Measurements from ENCODE around the gene OR2F2.
A peak's percentile ranks its signal among the peaks of the same experiment; 100 is the strongest.

OR2F2 gene

DNA sequence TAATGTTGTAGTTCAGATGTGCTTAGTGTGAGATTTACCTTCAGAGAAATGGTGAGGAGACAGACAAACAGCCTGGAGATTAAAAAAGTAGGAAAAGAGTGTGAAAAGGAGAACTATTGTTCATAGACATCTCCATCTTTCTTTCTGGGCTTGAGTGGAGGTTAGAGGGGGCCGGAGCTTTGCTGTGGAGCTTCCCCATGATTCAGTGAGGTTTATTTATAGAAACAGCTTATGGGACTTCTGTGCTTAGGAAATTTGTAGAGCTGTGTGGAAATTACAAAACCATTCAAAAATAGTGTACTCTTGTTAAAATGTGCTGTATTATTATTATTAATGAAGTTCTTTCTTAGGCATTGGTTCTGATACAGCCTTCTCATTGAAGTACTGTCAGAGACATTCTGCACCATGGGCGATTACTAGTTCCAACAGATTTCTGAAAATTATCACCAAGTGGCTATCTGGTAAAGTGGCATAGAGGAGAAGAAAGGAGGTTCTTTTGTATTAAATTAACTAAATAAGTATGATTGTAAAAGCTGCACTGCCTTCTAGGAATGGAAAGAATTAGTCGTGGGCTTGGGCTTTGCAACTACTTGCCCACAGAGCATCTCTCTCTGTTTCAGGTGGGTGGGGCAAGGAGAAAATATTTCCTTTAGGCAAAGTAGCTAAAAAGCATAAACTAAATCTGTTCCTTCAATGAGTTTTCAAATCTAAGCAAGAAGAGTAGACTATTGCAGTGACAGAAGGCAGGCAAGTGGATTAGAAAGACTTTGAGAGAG is 24.4 kb upstream of the OR2F2 start:
- DNase-seq (ENCODE audit: low read depth in 2 of 2), result peak in 1 of 2 donors; percentile 27
- H3K4me3 ChIP-seq (replicated peaks in 1 of 2; ENCODE audit: low read depth in 2 of 2, low read length in 2 of 2), result no peak overlapping the region
- TF ChIP-seq, protein P1, sequence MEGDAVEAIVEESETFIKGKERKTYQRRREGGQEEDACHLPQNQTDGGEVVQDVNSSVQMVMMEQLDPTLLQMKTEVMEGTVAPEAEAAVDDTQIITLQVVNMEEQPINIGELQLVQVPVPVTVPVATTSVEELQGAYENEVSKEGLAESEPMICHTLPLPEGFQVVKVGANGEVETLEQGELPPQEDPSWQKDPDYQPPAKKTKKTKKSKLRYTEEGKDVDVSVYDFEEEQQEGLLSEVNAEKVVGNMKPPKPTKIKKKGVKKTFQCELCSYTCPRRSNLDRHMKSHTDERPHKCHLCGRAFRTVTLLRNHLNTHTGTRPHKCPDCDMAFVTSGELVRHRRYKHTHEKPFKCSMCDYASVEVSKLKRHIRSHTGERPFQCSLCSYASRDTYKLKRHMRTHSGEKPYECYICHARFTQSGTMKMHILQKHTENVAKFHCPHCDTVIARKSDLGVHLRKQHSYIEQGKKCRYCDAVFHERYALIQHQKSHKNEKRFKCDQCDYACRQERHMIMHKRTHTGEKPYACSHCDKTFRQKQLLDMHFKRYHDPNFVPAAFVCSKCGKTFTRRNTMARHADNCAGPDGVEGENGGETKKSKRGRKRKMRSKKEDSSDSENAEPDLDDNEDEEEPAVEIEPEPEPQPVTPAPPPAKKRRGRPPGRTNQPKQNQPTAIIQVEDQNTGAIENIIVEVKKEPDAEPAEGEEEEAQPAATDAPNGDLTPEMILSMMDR (IDR thresholded peaks at IDR 0.05; ENCODE audit: low read depth, low read length), result no peak

DNA sequence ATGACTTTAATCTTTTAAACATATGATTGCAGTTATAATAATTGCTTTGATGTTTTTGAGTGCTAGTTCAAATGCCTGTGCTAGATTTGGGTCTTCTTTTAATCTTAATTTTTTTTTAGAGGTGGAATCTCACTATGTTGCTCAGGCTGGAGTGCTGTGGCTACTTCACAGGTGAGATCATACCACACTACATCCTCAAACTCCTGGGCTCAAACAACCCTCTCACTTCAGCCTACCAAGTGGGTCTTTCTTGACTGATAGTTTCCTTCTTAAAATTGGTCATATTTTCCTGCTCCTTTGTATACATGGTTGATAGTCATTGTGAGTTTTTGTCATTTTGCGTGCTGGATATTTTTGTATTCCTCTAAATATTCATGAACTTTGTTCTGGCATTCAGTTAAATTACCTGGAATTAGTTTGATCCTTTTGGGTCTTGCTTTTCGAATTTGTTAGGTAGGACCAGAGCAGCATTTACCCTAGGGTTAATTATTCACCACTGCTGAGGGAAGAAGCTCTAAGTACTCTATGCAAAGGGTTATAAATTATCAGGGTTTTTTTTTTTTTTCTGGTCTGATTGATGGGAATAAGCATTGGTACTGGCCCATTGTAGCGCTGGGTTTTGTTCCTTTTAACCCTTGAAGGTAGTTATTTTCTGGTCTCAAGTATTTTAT is 21.0 kb upstream of the OR2F2 start:
- no peak for DNase-seq (ENCODE audit: low read depth in 2 of 2)
- no peak overlapping the region for H3K4me3 ChIP-seq (replicated peaks in 1 of 2; ENCODE audit: low read depth in 2 of 2, low read length in 2 of 2)
- TF ChIP-seq, protein P1 (IDR thresholded peaks at IDR 0.05; ENCODE audit: low read depth, low read length), result no peak

DNA sequence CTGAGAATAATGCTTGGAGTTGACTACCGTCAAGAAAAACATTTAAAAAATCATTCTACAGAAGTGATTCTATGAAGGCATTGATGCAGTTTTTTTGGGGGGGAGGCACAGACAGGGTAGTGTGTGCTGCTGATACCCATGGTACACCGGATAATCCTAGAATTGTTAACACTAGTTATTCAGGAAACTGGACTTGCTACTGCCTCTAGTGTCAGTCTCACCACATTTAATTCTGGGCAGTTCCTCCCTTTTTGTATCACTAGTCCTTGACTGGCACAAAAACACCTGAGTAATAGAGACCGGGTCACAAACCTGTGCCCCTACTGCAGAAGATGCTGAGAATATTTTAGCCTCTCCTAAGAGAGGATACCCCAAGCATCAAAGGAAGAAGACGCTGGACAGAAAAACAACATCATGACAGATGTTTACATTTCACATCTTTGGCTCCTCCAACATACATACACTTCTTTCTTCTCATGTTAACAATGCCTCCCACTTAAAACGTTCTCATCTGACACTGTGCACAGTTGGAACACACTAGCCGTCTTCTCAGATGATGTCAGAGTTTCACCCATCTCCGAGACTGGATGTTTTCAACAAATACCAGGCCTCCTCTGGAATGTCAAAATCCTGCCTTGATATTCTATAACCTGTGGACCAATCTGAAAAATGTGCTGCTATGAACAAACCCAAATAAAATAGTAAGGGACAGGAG is 19.9 kb upstream of the OR2F2 start:
- no peak for DNase-seq (ENCODE audit: low read depth in 2 of 2)
- no peak overlapping the region for H3K4me3 ChIP-seq (replicated peaks in 1 of 2; ENCODE audit: low read depth in 2 of 2, low read length in 2 of 2)
- TF ChIP-seq, protein P1 (IDR thresholded peaks at IDR 0.05; ENCODE audit: low read depth, low read length), result peak; percentile 7

DNA sequence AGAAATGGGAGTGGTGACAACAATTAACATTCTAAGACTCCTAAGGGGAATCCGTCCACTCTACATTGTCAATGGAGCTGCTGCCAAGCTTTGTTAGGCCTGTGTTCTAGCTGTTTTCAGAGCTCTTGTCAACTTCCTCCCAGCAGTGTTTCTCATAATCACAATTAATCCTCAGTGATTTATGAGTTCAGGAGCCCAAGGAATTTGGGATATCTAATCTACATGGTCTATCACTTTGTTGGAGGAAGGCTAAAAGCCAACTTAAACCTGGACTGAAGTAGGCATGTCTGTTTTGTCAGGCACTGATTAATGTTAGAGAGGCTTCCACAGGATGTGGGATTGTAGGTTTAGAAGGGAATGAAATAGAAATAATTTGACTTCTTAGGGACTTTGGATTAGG is 10.2 kb upstream of the OR2F2 start:
- H3K4me3 ChIP-seq (replicated peaks in 1 of 2; ENCODE audit: low read depth in 2 of 2, low read length in 2 of 2), result no peak overlapping the region
- TF ChIP-seq, protein P1 (IDR thresholded peaks at IDR 0.05; ENCODE audit: low read depth, low read length), result no peak
- no peak for DNase-seq (ENCODE audit: low read depth in 2 of 2)

GRCh38 chr7:143929224-143929920 is 5.7 kb upstream of the OR2F2 start:
- TF ChIP-seq, protein P1 (IDR thresholded peaks at IDR 0.05; ENCODE audit: low read depth, low read length), result no peak
- peak in 1 of 2 donors; percentile 35 for DNase-seq (ENCODE audit: low read depth in 2 of 2)
- no peak overlapping the region for H3K4me3 ChIP-seq (replicated peaks in 1 of 2; ENCODE audit: low read depth in 2 of 2, low read length in 2 of 2)

GRCh38 chr7:143931739-143932138 is 3.3 kb upstream of the OR2F2 start:
- TF ChIP-seq, protein P1 (IDR thresholded peaks at IDR 0.05; ENCODE audit: low read depth, low read length), result no peak
- no peak overlapping the region for H3K4me3 ChIP-seq (replicated peaks in 1 of 2; ENCODE audit: low read depth in 2 of 2, low read length in 2 of 2)
- DNase-seq (ENCODE audit: low read depth in 2 of 2), result peak in 1 of 2 donors; percentile 65

All from cardiac fibroblast (primary cell).